DMS153 treated with DMSO at 0.1 percent for 48 hours (cell line): ENCODE results near the gene ADAMTS2.

Experiments used
- DNase-seq: peaks from one replicate; lab custom pipeline; 2025; ENCODE audit not compliant: unreplicated experiment; lab: John Stamatoyannopoulos, UW

The ADAMTS2 gene

DNA sequence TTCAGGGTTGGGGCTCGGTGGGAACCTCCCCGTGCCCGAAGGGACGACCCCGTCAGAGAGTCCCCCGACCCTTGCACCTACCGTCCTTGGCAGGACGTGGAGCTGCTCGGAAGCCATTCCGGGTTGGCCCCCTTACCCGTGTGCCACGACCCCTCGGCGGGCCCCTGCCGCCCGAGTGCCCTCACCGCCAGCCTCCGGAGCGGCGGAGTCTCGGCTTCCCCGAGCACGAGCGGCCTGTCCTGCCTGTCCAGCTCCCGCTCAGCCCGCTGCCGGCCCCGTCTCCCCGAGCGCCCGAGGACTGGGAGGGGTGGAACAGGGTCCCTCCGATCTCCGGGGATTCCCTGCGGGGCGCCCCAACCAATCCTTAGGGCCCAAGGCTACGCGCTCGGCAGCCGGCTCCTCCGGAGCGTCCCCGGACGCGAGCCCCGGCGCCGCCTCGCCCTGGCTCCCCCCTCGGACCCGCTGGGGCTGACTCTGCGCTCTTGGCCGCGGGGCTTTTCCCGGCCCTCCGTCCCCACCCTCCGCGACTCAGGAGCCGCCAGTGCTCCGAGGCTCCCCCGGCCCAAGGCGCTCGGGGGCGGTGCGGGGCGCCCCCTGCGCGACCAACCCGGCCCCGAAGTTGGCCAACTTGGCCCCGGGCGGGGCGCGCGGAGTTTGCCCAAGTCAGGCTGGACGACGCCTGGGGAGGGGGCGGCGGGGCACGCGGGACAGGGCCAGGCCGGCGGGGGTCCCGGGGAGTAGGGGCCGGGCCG lies 654 bp downstream of the ADAMTS2 start:
- no peak for DNase-seq

DNA sequence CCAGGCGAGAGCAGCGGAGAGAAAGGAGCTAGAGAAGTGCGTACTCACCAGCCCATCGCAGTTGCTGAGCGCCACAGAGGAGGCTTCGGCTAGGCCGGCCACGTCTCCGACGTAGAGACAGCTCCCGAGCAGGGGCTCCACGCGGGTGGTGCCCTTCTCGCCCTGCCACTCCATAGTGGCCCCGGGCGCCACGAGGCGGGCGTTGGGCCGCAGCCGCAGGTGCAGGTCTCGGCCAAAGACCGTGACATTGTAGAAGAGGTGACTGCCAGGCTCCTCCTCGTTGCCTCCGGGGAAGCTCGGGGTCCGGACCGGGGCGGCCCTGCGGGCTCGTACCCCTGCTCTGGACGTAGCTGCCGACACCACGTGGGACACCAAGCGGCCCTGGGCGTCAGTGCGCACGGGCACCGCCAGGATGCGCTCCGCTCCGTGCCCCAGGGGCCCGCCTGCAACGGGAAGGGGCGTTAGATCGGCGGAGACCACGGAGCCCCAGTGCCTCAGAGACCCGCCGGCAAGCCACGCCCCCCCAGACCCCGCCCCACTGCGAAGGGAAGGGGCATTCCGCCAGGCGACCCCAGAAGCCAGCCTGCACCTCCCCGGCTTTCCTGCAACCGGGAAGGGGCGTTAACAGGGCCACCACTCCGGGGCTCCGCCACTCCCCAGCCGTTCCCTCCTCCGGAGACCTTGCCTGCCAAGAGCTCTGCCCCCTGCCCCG lies 1.4 kb downstream of the ADAMTS2 start:
- DNase-seq: no peak

DNA sequence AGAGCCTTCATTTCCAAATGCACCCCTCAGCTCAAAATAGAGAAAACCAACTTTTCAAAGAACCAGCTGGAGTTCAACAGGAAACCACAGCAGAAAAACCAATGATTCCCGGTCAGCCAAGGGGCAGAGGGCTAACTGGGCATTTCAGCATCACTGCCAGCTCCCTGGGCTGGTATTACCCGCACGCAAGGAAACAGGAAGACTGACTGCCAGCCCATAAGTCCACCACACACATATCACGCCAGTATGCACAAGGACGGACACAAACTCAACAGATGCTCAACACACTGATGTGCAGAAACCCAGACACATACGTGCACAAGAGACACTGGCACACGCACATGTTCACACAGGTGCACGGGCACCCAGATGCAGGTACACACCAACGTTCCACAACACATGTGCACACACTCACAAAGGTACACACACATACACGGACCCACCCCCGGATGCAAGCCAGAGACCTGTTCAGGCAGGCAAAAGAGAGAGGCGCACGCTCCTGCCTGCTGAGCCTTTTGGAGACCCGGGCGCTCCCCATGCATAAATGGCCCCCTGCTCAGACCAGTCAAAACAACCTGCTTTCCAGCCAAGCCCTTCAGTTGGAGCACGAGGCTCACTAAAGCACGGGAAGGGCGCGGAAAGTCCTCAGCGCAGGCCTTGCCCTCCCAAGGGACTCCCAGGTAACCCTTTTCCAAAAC lies 2.1 kb downstream of the ADAMTS2 start:
- no peak for DNase-seq

DNA sequence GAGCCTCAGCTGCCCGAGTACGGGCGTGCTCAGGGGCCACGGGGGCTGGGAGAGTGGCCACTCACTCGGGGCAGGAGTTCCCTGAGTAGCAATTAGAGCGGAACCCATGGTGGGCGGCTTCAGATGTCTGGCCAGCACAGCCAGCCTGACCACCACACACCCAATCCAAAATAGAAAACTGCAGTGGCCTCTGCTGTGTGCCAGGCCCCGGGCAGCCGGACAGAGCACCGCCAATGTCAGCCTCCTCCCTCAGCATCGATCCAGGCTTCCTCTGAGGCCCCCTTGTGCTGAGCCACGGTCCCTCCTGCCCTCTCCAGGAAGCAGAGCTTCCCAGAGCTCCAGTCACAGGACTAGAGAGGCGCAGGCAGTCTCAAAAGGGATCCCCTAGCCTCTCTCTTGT lies 2.7 kb downstream of the ADAMTS2 start:
- DNase-seq: no peak

DNA sequence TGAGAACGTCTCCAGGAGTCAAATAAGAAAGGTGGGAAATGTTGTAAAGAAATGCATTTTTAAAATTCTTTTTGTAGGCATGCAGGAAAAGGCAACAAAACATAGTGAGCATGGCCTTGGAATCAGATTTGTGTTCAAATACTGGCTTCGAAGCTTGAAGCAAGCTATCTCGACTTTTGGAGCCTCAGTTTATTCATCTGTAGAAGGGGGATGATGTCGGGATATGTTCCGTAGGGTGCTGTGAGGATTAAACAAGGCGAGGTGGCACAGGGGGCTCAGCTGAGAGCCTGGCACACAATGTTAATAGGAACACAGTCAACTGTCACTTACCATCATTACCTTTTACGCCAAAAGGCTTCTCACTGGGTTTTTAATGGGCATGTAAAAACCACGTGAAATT lies 4.8 kb downstream of the ADAMTS2 start:
- DNase-seq: no peak

DNA sequence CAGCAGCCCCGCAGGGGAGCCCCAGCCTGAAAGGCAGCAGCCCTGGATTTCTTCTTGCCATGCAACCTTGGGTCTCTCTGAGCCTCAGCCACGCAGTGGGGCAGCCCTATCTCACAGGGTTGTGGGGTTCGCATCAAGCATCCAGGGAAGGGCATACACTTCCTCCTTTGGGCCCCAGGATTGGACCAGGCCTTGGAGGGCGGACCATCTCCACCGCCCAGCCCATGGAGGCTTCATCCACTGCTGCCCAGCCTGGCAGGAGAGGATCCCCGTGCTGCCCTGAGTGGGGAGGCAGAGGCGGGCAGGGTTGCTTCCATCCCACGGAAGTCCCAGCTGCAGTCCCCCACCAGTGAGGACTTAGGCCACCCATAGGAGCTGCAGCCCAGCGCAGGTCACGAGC lies 5.3 kb downstream of the ADAMTS2 start:
- no peak for DNase-seq

DNA sequence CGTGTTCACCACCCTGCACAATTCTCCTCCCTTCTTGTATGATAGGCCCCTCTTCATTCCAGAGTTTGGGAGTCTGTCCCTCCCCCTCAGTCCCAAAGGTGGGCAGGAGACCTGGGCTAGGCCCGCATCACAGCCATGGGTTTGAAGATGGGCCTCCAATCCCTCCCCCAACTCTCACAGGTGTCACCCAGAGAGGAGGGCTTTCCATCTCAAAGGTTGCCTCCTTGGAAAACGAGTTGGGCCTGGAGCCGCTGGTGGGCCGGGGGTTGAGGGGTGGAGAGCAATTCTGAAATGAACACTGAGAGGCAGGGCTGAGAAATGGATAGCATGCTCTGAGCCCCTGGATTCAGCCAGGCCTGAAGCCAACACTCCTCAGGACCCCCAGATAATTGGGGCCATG lies 6.2 kb downstream of the ADAMTS2 start:
- DNase-seq: no peak

DNA sequence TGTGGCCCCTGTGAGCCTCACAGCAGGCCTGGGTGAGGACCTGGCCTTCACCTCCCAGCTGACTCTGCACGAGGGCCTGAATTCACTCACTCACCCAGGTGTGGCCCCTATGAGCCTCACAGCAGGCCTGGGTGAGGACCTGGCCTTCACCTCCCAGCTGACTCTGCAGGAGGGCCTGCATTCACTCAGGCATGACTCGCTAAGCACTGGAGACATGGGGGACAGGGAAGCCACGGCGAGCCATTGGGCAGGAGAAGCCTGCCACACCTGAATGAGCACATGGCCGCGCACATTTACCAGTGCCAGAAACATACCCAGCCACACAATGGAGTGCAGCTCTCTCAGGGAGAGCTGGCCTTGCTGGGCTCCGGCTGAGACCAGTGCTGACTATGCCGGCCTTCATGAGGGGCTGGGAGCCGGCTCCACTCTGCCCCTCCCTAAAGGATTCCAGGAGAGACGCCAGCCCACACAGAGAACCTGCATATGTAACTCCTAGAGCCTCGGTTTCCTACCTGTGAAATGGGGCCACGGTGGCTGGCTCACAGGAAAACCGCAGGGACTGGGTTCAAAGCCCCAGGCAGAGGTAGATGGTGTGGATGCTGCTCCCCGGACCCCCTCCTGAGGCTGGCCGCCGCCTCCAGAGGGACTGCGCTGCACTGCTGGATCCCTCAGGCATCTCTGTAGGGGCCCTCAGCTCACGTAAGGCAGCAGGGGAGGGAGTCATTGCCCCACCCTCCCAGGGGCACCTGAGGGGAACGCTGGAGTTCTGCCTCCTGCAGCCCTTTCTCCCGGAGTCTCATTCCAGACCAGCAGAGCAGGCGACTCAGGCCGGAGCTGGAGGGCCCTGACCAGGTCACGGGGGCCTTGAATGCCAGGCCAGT lies 7.2 kb downstream of the ADAMTS2 start:
- no peak for DNase-seq

DNA sequence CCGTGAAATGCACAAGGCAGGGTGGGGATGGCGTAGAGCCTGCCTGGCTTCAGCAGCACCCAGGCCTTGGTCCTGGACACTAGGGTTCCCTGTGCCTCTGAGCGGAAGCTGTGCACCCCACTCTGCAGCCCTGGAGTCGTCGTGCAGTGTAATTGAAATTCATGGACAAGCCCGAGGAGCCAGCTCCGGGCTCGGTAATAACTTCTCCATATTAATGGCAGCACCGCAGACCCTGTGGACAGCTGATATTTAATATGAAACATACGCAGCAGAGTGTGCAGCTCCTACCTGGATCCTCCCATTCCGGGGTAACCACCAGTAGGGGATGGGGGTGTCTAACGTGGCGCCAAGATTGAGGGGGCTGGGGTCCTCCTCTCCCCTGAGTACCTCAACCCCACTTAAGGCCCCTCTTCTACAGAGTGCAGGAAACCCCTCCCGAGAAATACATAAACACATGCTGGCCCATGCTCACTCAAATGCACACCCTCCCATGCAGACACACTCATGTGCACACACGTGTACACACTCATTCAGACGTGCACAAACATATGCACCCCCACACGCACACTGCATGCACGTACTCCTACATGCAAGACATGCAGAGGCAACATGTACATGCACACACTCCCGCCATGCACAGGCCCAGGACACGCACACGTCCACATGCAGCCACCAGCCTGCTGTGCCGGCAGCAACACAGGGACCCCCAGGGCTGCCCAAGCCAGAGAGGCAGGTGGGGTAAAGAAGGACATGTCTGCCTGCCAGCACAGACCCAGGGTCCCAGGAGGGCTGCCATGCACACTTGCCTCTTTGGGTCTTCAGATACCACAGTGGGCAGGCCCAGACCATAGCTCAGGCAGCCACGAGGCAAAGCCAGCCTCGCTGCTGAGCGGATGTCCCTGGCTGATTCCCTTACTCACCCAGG lies 8.1 kb downstream of the ADAMTS2 start:
- DNase-seq: no peak

DNA sequence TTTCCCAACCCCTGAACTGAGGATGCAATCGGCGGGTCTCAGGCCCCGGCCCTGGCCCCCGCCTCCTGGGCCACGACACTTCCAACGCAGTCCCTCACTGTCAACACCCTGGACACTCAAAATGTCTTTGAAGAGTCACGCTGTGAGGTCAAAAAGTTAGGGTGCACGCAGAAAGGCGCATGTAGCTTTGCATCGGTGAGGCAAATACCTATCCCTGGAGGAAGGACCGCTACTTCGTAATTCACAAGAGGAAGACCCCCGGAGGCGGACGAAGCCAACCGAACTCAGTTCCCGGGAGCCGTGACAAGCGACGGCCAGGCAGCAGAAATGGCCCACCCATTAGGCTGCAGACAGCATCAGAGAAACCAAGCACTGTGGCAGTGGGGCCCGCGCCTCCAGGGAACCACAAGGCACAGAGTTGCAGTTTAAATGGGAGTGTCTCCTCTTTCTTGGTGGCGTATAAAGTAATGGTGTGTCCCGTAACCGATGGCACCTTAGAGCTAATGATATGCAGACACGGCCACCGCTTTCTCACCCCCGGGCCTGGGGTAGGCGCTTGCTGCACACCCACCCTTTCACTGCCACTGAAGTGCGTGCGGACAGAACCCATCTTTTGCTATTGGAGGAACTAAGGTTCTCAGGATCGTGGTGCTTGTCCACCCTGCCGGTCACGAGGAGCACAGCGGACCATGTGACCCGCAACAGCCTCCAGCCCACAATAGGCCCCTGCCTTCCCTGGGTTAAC lies 9.0 kb downstream of the ADAMTS2 start:
- DNase-seq: no peak

DNA sequence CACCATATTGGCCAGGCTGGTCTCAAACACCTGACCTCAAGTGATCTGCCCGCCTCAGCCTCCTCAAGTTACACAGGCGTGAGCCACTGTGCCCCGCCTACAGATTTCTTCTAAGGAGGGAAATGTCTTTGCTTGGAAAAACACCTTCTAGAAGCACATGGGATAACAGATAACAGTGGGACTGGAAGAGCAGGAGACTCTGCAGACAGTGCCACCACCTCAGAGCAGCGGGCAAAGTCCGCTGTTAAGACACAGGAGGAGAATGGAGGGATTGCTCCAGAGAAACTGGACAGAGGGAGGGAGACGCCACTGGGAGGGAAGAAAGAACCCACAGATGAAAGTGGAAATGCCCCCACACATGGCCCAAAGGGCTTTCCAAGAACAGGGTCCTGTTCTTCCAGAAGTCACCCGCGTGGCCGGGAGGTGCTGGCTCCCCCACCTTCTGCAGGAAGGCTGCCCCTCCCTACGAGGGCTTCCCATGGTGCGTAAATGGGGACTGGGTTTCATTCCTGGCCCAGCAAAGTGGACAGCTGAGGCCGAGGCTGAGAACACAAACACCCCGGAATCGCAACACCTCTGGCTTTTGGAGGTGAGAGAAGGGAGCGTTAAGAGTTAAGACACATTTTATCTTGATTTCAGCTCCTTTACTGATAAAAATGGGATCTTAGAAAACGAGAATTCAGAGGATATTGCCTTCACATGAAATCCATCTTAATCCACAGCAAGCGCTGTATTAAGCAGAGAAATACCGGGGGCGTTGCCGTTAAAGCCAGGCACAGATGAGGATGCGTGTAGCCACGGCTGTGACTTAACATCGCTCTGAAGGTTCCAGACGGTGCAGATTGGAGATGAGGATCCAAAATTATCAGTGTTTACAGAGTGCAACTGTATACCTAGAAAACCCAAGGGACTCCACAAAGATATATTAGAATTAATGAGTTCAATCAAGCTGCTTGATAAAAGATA lies 11.2 kb downstream of the ADAMTS2 start:
- DNase-seq: no peak

DNA sequence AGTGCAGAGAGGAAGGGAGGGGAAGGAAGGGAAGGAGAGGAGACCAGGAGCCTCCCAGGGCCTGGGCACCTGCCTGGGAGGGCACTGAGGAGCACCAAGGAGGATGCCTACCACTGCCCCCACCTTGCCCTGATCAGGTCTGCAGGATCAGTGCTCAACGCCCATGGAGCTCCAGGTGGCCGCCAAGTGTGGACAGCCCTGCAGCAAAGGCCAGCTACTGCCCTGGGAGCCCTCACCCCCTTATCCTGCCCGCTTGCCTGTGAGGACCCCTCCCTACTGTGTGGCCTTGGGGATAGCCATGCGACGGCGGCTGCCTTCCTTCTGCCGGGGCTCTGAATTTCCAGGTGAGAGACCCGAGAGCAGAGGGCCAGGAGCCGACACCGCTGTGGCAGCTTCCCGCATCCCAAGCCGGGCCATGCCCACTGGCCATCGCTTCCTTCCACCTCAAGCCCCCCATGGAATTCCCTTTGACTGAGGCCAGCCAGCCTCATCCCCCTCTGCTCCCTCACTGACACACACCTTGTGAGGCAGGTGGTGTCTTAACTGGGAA lies 12.4 kb downstream of the ADAMTS2 start:
- no peak for DNase-seq

DNA sequence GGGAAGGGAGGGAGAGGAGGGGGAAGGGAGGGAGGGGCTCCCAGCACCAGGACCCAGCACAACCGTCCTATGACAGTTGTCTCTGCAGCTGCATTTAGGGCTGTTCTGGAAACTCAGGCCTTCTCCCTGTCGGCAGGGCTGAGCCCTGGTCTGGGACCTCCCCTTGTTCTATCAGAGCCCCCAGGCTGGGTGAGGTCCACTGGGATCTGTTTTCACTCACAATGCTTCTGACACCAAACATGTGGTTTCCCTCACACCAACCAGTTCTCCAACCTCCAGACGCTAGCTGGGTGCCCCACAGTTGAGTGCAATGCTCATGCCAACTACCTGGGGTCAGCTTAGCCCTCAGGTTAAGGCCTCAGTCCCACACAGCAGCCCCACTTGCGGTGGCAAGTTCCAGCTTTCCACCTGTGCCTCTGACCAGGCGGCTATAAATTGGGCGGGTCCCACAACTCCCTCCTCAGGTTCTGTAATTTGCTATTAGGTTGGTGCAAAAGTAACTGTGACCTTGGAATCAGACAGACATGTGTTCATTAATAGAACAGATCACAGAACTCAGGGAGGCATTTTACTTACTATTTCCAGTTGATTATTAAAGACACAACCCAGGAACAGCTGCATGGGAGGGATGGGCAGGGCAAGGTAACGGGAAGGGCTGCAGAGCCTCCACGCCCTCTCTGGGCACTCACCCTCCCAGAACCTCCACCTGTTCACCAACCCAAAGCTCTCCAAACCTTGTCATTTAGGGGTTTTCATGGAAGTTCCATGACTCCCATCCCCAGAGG lies 13.5 kb downstream of the ADAMTS2 start:
- no peak for DNase-seq

DNA sequence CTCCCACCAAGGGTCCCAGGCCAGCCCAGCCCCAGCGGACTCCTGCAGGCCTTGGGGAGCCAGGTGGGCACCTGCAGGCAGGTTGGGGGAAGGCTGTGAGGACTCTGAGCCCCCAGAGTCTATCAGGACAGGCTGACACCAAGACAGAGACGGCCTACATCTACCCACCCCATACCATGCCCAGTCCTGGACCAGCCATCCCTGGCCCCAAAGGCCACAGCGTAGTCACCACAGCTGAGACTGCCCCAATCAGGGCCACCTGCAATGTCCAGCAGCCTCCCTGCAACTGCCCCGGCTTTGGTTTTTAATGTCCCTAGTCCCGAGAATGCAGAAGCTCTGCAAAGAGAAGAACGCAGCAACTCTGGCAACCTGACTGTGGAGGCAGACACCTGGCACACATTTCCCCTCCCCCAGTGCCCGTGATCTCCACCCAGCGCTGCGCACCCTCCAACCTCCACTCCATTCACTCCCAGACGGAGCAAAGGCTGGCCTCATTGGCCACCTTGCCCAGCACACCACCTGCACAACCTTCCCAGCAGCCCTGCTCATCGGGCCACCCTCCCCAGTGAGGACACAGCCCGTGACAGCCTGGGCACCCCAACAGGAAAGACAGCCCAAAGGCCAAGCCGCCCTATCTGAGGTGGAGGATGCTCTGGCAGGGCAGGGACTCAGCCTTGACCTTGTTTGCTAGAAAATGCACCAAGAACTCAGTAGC lies 14.9 kb downstream of the ADAMTS2 start:
- no peak for DNase-seq

DNA sequence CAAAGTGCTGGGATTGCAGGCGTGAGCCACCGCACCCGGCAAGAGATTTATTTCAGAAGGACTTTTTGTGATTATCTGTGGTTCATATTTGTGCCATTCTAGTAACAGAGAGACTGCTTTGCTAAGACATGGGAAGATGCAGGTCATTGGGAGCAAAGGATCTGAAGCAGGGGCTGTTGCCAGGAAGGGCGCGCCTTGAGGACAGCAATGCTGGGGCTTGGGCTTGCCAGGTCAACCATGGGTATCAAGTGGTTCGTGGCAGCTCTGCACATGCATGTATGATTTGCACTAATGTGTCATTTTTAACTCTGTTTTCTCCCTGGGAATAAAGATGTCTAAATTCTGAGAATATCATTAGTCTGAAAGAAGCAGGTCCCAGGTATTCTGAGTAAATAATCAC lies 17.0 kb downstream of the ADAMTS2 start:
- no peak for DNase-seq

DNA sequence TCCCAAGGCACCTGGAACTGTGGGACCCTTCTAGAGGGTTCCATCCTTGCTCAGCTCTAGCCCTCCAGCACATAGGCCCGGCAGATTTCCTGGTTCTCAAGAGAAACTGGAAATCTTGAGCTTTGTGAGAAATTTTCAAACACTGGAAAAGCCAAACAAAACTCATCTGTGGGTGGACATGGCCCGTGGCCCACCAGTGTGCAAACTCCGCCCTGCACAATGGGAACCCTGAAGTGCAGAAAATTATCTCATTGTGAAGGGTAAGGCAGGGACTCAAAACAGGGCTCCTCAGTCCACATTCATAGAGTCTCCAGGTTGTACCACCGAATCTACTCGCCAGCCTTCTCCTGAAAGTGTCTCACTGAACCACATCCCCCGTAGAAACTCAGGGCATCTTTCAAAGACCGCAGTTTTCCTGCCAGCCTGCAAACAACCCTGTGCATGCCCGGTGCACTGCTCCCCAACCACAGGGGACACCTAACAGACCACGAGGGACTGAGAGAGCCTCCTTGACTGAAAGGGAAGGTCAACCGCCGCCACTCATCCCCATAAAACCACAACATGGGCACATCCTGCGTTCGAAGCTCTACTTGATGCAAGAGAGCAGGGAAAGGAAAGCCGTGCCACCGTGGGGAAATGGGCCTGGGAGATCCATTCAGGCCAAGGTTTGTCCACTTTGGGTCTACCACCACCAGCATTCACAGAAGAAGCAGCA lies 18.1 kb downstream of the ADAMTS2 start:
- no peak for DNase-seq
